AG04449 (cell line): ENCODE measurements around the gene FAM193B.

Experiments
- CTCF ChIA-PET: fragments of 350-600 bp; formaldehyde crosslinking; extraction: SDS; loops from one replicate; lab custom pipeline; 2021; ENCODE audit warnings: antibody characterized with exemption; lab: Yijun Ruan, JAX
- POLR2A ChIA-PET: fragments of 400-600, 350-600 bp; formaldehyde crosslinking; extraction: SDS; loops from one replicate; lab custom pipeline; 2020; ENCODE audit warnings: antibody characterized with exemption, inconsistent platforms; lab: Yijun Ruan, JAX
- DNase-seq: peaks from one replicate; pipeline ENCODE4 v3.0.0-alpha.2; 2010; ENCODE audit warnings: low read depth, low spot score
- H3K4me3 ChIP-seq: 2 replicates; pipeline ENCODE4 v1.5.1; 2011; ENCODE audit warnings: low read depth, mild to moderate bottlenecking, control low read depth, low read length
- CTCF ChIP-seq: IDR thresholded peaks from one replicate; pipeline ENCODE4 v1.5.1; 2011; ENCODE audit warnings: mild to moderate bottlenecking, moderate library complexity, low read length, control low read depth, inconsistent platforms; ENCODE audit not compliant: insufficient read depth; ENCODE audit errors: missing control alignments

FAM193B gene

GRCh38 chr5:177484902-177485549 is 69.3 kb downstream of the FAM193B start:
- DNase-seq: no peak
- CTCF ChIA-PET: interaction anchor here (1.1 to 1.4 kb wide), 3 partner anchors 9 to 16 kb away, joined by 3 to 4 read pairs (median 3); partner anchors contain the start of gene PDLIM7
- POLR2A ChIA-PET: interaction anchor here (0.7 to 15.8 kb wide), 3 partner anchors 9 to 40 kb away, joined by 3 to 401 read pairs (median 3); partner anchors contain the start of gene PDLIM7
- no peak overlapping the region for H3K4me3 ChIP-seq
- TF ChIP-seq CTCF: no peak

- ChIA-PET CTCF (interaction anchor here (1.4 to 16.8 kb wide), 3 partner anchors 11 to 17 kb away, joined by 3 to 261 read pairs (median 3); partner anchors contain the start of gene PDLIM7), POLR2A (interaction anchor here (0.7 to 15.8 kb wide), 3 partner anchors 10 to 41 kb away, joined by 3 to 401 read pairs (median 3); partner anchors contain the start of gene PDLIM7)
- DNase-seq: no peak
- H3K4me3 ChIP-seq: no peak overlapping the region
- TF ChIP-seq CTCF: no peak
Measured at GRCh38 chr5:177483994-177484901, 70.1 kb downstream of the FAM193B start.

GRCh38 chr5:177483042-177483441 is 71.3 kb downstream of the FAM193B start:
- no peak for TF ChIP-seq CTCF
- DNase-seq: no peak
- H3K4me3 ChIP-seq: no peak overlapping the region
- POLR2A ChIA-PET: interaction anchor here (15.8 kb wide), 1 partner anchor 11 kb away, joined by 401 read pairs; the partner anchor contains the start of gene PDLIM7
- CTCF ChIA-PET: interaction anchor here (16.8 kb wide), 1 partner anchor 13 kb away, joined by 261 read pairs; the partner anchor contains the start of gene PDLIM7

GRCh38 chr5:177482359-177482795 is 72.0 kb downstream of the FAM193B start:
- no peak for DNase-seq
- H3K4me3 ChIP-seq: no peak overlapping the region
- ChIA-PET CTCF (interaction anchor here (0.8 to 16.8 kb wide), 2 partner anchors 11 to 13 kb away, joined by 4 to 261 read pairs; partner anchors contain the start of gene PDLIM7), POLR2A (interaction anchor here (15.8 kb wide), 1 partner anchor 11 kb away, joined by 401 read pairs; the partner anchor contains the start of gene PDLIM7)
- no peak for TF ChIP-seq CTCF

GRCh38 chr5:177479774-177480173 is 74.6 kb downstream of the FAM193B start:
- ChIA-PET POLR2A (interaction anchor here (0.6 to 15.8 kb wide), 3 partner anchors 9 to 75 kb away, joined by 3 to 401 read pairs (median 3); partner anchors contain the start of gene PDLIM7), CTCF (interaction anchor here (0.6 to 16.8 kb wide), 2 partner anchors 16 to 76 kb away, joined by 3 to 261 read pairs; partner anchors contain the start of gene PDLIM7)
- H3K4me3 ChIP-seq: no peak overlapping the region
- no peak for TF ChIP-seq CTCF
- DNase-seq: no peak
